ENCODE results near the gene ACTL6B.
"Not testable (repeated sequence)": the region's sequence is repeated elsewhere in the genome, so short reads cannot be mapped to it uniquely, and the experiment has no call there.

ACTL6B gene

GRCh38 chr7:100671353-100672327 is 15.4 kb upstream of the ACTL6B start:
- no peak for DNase-seq

GRCh38 chr7:100670074-100670473 is 13.8 kb upstream of the ACTL6B start:
- DNase-seq: no peak

- not testable (repeated sequence) for DNase-seq
Observed at GRCh38 chr7:100669106-100669505, 12.9 kb upstream of the ACTL6B start.

GRCh38 chr7:100668069-100668449 is 11.8 kb upstream of the ACTL6B start:
- DNase-seq: no peak

- no peak for DNase-seq
Observed at GRCh38 chr7:100667331-100668068, 11.3 kb upstream of the ACTL6B start.

- DNase-seq: no peak
Observed at GRCh38 chr7:100665168-100665726, 9.0 kb upstream of the ACTL6B start.

- DNase-seq: not testable (repeated sequence)
Observed at GRCh38 chr7:100662194-100662776, 6.0 kb upstream of the ACTL6B start.

GRCh38 chr7:100654908-100655831 is 1.1 kb downstream of the ACTL6B start:
- DNase-seq: no peak

GRCh38 chr7:100649826-100650565 is 6.3 kb downstream of the ACTL6B start:
- no peak for DNase-seq

GRCh38 chr7:100642534-100642907 is 13.7 kb downstream of the ACTL6B start:
- no peak for DNase-seq

- DNase-seq: no peak
Observed at GRCh38 chr7:100641860-100642533, 14.3 kb downstream of the ACTL6B start.

- DNase-seq: no peak
Observed at GRCh38 chr7:100641463-100641859, 14.8 kb downstream of the ACTL6B start, which contains the start of gene TFR2. Gene TFR2 (minus strand): TSS chr7:100641552. CDS start chr7:100641509, 43 bp downstream.

GRCh38 chr7:100640517-100641440 is 15.5 kb downstream of the ACTL6B start:
- no peak for DNase-seq

- DNase-seq: no peak
Observed at GRCh38 chr7:100639995-100640516, 16.2 kb downstream of the ACTL6B start.

- DNase-seq: peak; percentile 44
Observed at GRCh38 chr7:100632951-100633717, 23.1 kb downstream of the ACTL6B start.

GRCh38 chr7:100630066-100630465 is 26.2 kb downstream of the ACTL6B start:
- no peak for DNase-seq

- DNase-seq: peak; percentile 44
Observed at GRCh38 chr7:100629117-100629716, 27.0 kb downstream of the ACTL6B start.

- DNase-seq: no peak
Observed at GRCh38 chr7:100627238-100627549, 29.1 kb downstream of the ACTL6B start.

All from inflammatory macrophage treated with lipopolysaccharide for 4 hours (primary cell).